T47D (cell line): Measurements from ENCODE around the gene OGDHL.
A peak's percentile ranks its signal among the peaks of the same experiment; 100 is the strongest.

Experiments used
- DNase-seq, 2 experiments: peaks; one replicate each; pipeline versions ENCODE4 v3.0.0 to v3.0.0-alpha.2; 2011 to 2012; ENCODE audit warnings: low read depth in 1 of 2, low spot score in 1 of 2
- JUND ChIP-seq: IDR thresholded peaks from 2 replicates; pipeline ENCODE4 v1.6.1; 2012; ENCODE audit warnings: low read depth
- in situ Hi-C: cut with HindIII; loops from 2 replicates; pipeline ENCODE4 v1.10.0; 2016; ENCODE audit warnings: low sequenced_read_pairs, low pct_unique_long_range_greater_than_20kb

OGDHL gene

GRCh38 chr10:49688261-49688846, 73.8 kb downstream of the OGDHL start:
- no peak for TF ChIP-seq JUND
- DNase-seq: no peak
- in situ Hi-C loops: no loop called here

- peak in 1 of 2 experiments; percentile 23 for DNase-seq
- in situ Hi-C loops: no loop called here
- no peak for TF ChIP-seq JUND
These were observed 75.5 kb downstream of the OGDHL start for GRCh38 chr10:49686651-49687050.
